ENCODE data around the gene AGMO. TPM values are rescaled to one million over a fixed set of nuclear protein-coding genes. Genes with fewer than 3 reads are reported as not detected.

AGMO gene
- 0.24 and 0.65 TPM in 2 replicates for total RNA-seq

GRCh38 chr7:15561835-15562234, at the start of gene AGMO:
AGMO (minus strand) TSS chr7:15562015.

Other genes starting within 250 kb of the AGMO start
- 4.5 and 7.6 TPM in 2 replicates for gene MEOX2, start 124.7 kb upstream of the AGMO start, total RNA-seq